Thyroid gland (tissue), 4 donors: Measurements from ENCODE around the gene KCNMA1.

Experiments used
- CTCF ChIP-seq, 6 experiments: fragments of 200-600 bp in 3 of 6; fragments of 450-650 bp in 3 of 6; sonication (generic) in 3 of 6; IDR thresholded peaks; one replicate each; pipeline ENCODE4 v1.5.1; 2016 to 2019; ENCODE audit warnings: antibody characterized with exemption in 6 of 6, mild to moderate bottlenecking in 2 of 6, inconsistent platforms in 1 of 6, moderate library complexity in 1 of 6
- POLR2A ChIP-seq, 2 donors: fragments of 450-650 bp; IDR thresholded peaks; one replicate each; pipeline ENCODE4 v1.6.1; 2017; ENCODE audit warnings: antibody characterized with exemption in 2 of 2, mild to moderate bottlenecking in 2 of 2, moderate library complexity in 1 of 2

DNA sequence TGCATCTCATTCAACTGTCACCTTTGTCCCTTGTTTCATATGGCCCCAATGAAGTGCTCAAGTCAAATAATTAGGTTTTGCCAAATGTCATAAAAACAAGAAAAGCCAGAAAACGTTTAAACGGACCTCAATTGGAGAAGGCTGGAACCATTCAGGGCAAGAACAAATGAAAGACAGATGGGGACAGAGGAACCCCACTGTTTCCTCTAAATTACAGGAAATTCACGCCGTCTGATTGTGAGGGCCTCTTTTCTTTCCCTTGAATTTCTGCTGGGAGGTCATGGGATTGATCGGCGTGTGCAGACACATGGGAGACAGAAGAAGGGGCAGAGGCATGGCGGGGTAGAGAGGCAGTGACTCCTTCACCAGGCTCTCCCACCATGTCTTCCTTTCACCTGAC, 656.4 kb downstream of the KCNMA1 start:
- TF ChIP-seq POLR2A (IDR thresholded peaks at IDR 0.05) (no peak), CTCF (IDR thresholded peaks at IDR 0.05) (no peak)
